A673 (cell line): ENCODE measurements around the gene RFFL. TPM values are rescaled to one million over a fixed set of nuclear protein-coding genes. Genes with fewer than 3 reads are reported as not detected.

Experiments used
- BruUV-seq: library from RNA; stranded (reverse); fragments of 400-500 nt; replicated peaks from 2 replicates; lab custom pipeline; 2021; lab: Mats Ljungman, UMichigan
- CTCF ChIA-PET: fragments of 300-600 bp; sonication (Branson Sonifier 250); formaldehyde crosslinking; loops from one replicate; lab custom pipeline; 2022; ENCODE audit warnings: antibody characterized with exemption; lab: Charles Lee
- POLR2A ChIA-PET: fragments of 300-600 bp; sonication (Branson Sonifier 250); formaldehyde crosslinking; loops from one replicate; lab custom pipeline; 2022; ENCODE audit warnings: antibody characterized with exemption; ENCODE audit not compliant: low non-redundant PET; lab: Charles Lee
- DNase-seq: peaks from one replicate; pipeline ENCODE4 v3.0.0-alpha.2; 2015; ENCODE audit warnings: low spot score
- H3K27ac ChIP-seq: fragments of 200-600 bp; sonication (generic); 2 replicates; pipeline ENCODE4 v1.5.1; 2016; ENCODE audit warnings: mixed run types, low read depth, mild to moderate bottlenecking, mixed read lengths, antibody characterized with exemption, low read length; ENCODE audit not compliant: poor library complexity, severe bottlenecking
- H3K27me3 ChIP-seq: fragments of 200-600 bp; sonication (generic); replicated peaks from 2 replicates; pipeline ENCODE4 v1.6.1; 2017; ENCODE audit warnings: mixed run types, low read depth, mild to moderate bottlenecking, mixed read lengths, antibody characterized with exemption, low read length; ENCODE audit not compliant: insufficient read depth, poor library complexity
- H3K36me3 ChIP-seq: fragments of 200-600 bp; sonication (generic); 2 replicates; pipeline ENCODE4 v1.6.1; 2016; ENCODE audit warnings: mixed run types, mild to moderate bottlenecking, mixed read lengths, antibody characterized with exemption, low read length; ENCODE audit not compliant: insufficient read depth, poor library complexity, severe bottlenecking
- H3K4me1 ChIP-seq: fragments of 200-600 bp; sonication (generic); 2 replicates; pipeline ENCODE4 v1.6.1; 2017; ENCODE audit warnings: mixed run types, mild to moderate bottlenecking, mixed read lengths, antibody characterized with exemption, low read length; ENCODE audit not compliant: insufficient read depth, poor library complexity, severe bottlenecking
- H3K4me3 ChIP-seq: fragments of 200-600 bp; sonication (generic); 2 replicates; pipeline ENCODE4 v1.5.1; 2016; ENCODE audit warnings: low read depth, mixed run types, mild to moderate bottlenecking, mixed read lengths, low read length; ENCODE audit not compliant: poor library complexity, severe bottlenecking
- H3K9me3 ChIP-seq: fragments of 200-600 bp; sonication (generic); 2 replicates; pipeline ENCODE4 v1.6.1; 2016; ENCODE audit warnings: mixed run types, low read depth, mild to moderate bottlenecking, mixed read lengths, antibody characterized with exemption, low read length; ENCODE audit not compliant: poor library complexity, severe bottlenecking
- EZH2 ChIP-seq: fragments of 200-600 bp; sonication (generic); IDR thresholded peaks from 2 replicates; pipeline ENCODE4 v1.6.1; 2017; ENCODE audit warnings: borderline replicate concordance, low read depth, mild to moderate bottlenecking, mixed read lengths, antibody characterized with exemption, low read length; ENCODE audit not compliant: poor library complexity, severe bottlenecking
- intact Hi-C: fragments of 100-400 bp; cut with micrococcal nuclease; formaldehyde crosslinking; loops from one replicate; pipeline ENCODE4 v1.10.0; 2022; ENCODE audit not compliant: unreplicated experiment
- total RNA-seq: library from RNA; stranded (reverse); gene quantifications from 2 replicates; pipeline ENCODE4 v1.2.3, GENCODE V29; 2021
- TF ChIP-seq, protein P1 (sequence below): fragments of 300-800, 200-600 bp; sonication (generic); conservative IDR thresholded peaks from 2 replicates; pipeline ENCODE4 v1.5.1; 2017; ENCODE audit warnings: low read depth, mild to moderate bottlenecking, antibody characterized with exemption, low read length, moderate library complexity, mixed read lengths

RFFL gene
- total RNA-seq, 1 experiment from 2014 or later, result 10.5 TPM

DNA sequence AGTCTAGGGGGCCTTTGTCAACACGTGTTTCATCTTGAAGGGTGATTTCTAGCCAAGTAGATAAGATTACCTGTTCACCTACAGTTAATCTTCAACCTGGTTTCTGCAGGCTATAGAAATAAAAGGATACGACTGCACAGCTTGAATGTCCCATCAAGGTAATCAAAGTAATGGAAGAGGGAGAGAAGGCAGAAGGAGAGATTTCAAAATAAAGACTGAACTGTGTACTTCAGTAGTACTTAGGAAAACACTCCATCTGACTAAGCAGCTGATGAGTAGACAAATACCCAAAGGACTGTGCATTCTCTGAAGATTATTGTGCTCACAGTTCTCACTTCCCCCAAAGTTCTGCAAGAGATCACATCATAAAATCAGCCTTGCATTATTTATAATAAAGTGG is 5.8 kb upstream of the RFFL start:
- CTCF ChIA-PET, result no interaction called here
- no peak for DNase-seq
- intact Hi-C loops, result no loop called here
- POLR2A ChIA-PET, result no interaction called here
- H3K4me1 ChIP-seq, result peaks cover 7% of the 10 kb centered on the region
- H3K27ac ChIP-seq, result no peak overlapping the region
- no peak overlapping the region for H3K4me3 ChIP-seq
- H3K27me3 ChIP-seq, result no peaks in the 10 kb centered on the region
- no peaks in the 10 kb centered on the region for H3K9me3 ChIP-seq
- no peaks in the 10 kb centered on the region for H3K36me3 ChIP-seq
- TF ChIP-seq EZH2, result no peak
- TF ChIP-seq, protein P1, sequence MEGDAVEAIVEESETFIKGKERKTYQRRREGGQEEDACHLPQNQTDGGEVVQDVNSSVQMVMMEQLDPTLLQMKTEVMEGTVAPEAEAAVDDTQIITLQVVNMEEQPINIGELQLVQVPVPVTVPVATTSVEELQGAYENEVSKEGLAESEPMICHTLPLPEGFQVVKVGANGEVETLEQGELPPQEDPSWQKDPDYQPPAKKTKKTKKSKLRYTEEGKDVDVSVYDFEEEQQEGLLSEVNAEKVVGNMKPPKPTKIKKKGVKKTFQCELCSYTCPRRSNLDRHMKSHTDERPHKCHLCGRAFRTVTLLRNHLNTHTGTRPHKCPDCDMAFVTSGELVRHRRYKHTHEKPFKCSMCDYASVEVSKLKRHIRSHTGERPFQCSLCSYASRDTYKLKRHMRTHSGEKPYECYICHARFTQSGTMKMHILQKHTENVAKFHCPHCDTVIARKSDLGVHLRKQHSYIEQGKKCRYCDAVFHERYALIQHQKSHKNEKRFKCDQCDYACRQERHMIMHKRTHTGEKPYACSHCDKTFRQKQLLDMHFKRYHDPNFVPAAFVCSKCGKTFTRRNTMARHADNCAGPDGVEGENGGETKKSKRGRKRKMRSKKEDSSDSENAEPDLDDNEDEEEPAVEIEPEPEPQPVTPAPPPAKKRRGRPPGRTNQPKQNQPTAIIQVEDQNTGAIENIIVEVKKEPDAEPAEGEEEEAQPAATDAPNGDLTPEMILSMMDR, result no peak
- BruUV-seq, result no TSS peak

DNA sequence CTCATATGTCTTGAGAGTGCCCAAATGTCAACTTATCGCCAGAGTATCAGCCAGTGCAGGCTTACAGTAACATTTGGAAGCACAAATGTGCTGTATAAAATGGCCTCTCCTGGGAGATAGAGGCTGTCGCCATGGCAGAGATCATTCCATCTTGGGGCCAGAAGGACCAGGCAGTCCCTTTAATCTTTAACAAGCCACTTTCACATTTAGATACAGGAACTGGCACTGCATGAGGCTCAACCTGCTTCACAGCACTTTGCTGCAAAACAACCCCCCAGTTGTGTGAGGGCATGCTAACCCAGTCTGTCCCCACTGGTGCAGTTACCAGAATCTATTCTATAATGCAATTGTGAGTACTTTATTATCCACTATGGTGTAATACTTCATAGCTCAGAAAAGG is 4.7 kb upstream of the RFFL start:
- no peaks in the 10 kb centered on the region for H3K36me3 ChIP-seq
- ChIA-PET POLR2A (no interaction called here), CTCF (no interaction called here)
- intact Hi-C loops, result no loop called here
- H3K27me3 ChIP-seq, result no peaks in the 10 kb centered on the region
- peaks cover 17% of the 10 kb centered on the region for H3K4me1 ChIP-seq
- H3K27ac ChIP-seq, result no peak overlapping the region
- TF ChIP-seq, protein P1, result no peak
- TF ChIP-seq EZH2, result no peak
- DNase-seq, result no peak
- BruUV-seq, result no TSS peak
- H3K4me3 ChIP-seq, result no peak overlapping the region
- no peaks in the 10 kb centered on the region for H3K9me3 ChIP-seq

DNA sequence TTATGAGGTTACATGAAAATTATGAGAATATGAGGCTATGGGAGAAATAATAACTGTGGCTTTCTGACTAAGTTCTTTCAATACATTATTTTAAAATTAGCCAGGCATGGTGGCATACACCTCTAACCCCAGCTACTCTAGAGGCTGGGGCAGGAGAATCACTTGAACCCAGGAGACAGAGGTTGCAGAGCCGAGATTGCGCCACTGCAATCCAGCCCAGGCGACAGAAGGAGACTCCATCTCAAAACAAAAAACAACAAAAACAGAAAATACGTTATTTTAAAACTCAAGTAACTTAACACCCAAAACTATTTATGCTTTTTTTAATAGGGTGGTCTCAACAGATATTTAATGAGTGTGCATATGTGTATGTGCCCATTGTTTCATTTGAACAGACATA is 2.4 kb upstream of the RFFL start:
- peaks cover 24% of the 10 kb centered on the region for H3K4me1 ChIP-seq
- no peak overlapping the region for H3K4me3 ChIP-seq
- intact Hi-C loops, result no loop called here
- ChIA-PET CTCF (no interaction called here), POLR2A (interaction anchor here (0.7 kb wide), 1 partner anchor 69 kb away, joined by 3 read pairs; no protein-coding TSS in a partner anchor)
- H3K27ac ChIP-seq, result no peak overlapping the region
- no peaks in the 10 kb centered on the region for H3K36me3 ChIP-seq
- BruUV-seq, result no TSS peak
- DNase-seq, result no peak
- no peaks in the 10 kb centered on the region for H3K9me3 ChIP-seq
- TF ChIP-seq, protein P1, result no peak
- no peak for TF ChIP-seq EZH2
- H3K27me3 ChIP-seq, result no peaks in the 10 kb centered on the region
